Caco-2 (cell line): ENCODE measurements around the gene SLC43A2. TPM values are rescaled to one million over a fixed set of nuclear protein-coding genes. Genes with fewer than 3 reads are reported as not detected.

Source experiments
- BruUV-seq: library from RNA; stranded (reverse); fragments of 400-500 nt; replicated peaks from 2 replicates; lab custom pipeline; 2021; lab: Mats Ljungman, UMichigan
- CTCF ChIA-PET: fragments of 300-600 bp; sonication (Branson Sonifier 250); formaldehyde crosslinking; loops from one replicate; lab custom pipeline; 2022; ENCODE audit warnings: antibody characterized with exemption; lab: Charles Lee
- POLR2A ChIA-PET: fragments of 300-600 bp; sonication (Branson Sonifier 250); formaldehyde crosslinking; loops from one replicate; lab custom pipeline; 2022; ENCODE audit warnings: antibody characterized with exemption; lab: Charles Lee
- DNase-seq, 2 experiments: peaks; one replicate each; pipeline versions ENCODE4 v3.0.0 to v3.0.0-alpha.2; 2020 to 2022
- H3K27me3 ChIP-seq: replicated peaks from 2 replicates; pipeline ENCODE4 v1.6.0; 2011; ENCODE audit warnings: low read length; ENCODE audit not compliant: control insufficient read depth, insufficient read depth
- H3K36me3 ChIP-seq: 2 replicates; pipeline ENCODE4 v1.5.1; 2011; ENCODE audit warnings: low read length; ENCODE audit not compliant: control insufficient read depth, insufficient read depth
- H3K4me1 ChIP-seq: fragments of 250-450 bp; sonication (Bioruptor Pico); 2 replicates; pipeline ENCODE4 v1.5.1; 2020; ENCODE audit warnings: mild to moderate bottlenecking
- H3K4me3 ChIP-seq: 2 replicates; pipeline ENCODE4 v1.5.1; 2011; ENCODE audit warnings: low read depth, mild to moderate bottlenecking, control low read depth, low read length
- H3K9me3 ChIP-seq: fragments of 250-450 bp; sonication (Bioruptor Pico); 2 replicates; pipeline ENCODE4 v1.5.1; 2020; ENCODE audit warnings: mild to moderate bottlenecking, moderate library complexity
- H3K27ac Mint-ChIP-seq: one replicate; pipeline ENCODE4 v1.8.0; 2022; ENCODE audit warnings: mixed read lengths; ENCODE audit not compliant: unreplicated experiment
- H3K27me3 Mint-ChIP-seq: one replicate; pipeline ENCODE4 v1.8.0; 2022; ENCODE audit warnings: mixed read lengths; ENCODE audit not compliant: insufficient read depth, unreplicated experiment
- H3K36me3 Mint-ChIP-seq: one replicate; pipeline ENCODE4 v1.8.0; 2022; ENCODE audit warnings: mild to moderate bottlenecking, mixed read lengths; ENCODE audit not compliant: insufficient read depth, unreplicated experiment
- H3K4me1 Mint-ChIP-seq: one replicate; pipeline ENCODE4 v1.8.0; 2022; ENCODE audit warnings: low read depth, mixed read lengths; ENCODE audit not compliant: unreplicated experiment
- H3K4me3 Mint-ChIP-seq: one replicate; pipeline ENCODE4 v1.8.0; 2022; ENCODE audit warnings: mild to moderate bottlenecking, moderate library complexity, mixed read lengths; ENCODE audit not compliant: unreplicated experiment
- H3K9me3 Mint-ChIP-seq: one replicate; pipeline ENCODE4 v1.8.0; 2022; ENCODE audit warnings: mixed read lengths; ENCODE audit not compliant: unreplicated experiment
- intact Hi-C: fragments of 100-400 bp; cut with micrococcal nuclease; formaldehyde crosslinking; loops from one replicate; pipeline ENCODE4 v1.10.0; 2022; ENCODE audit not compliant: unreplicated experiment
- total RNA-seq: library from RNA; stranded (reverse); gene quantifications from 2 replicates; pipeline ENCODE4 v1.2.3, GENCODE V29; 2022
- TF ChIP-seq, protein P1 (sequence below), 2 experiments: fragments of 200-600 bp in 1 of 2; IDR thresholded peaks; 1 replicate in 1 of 2; 2 replicates in 1 of 2; pipeline versions ENCODE4 v1.5.1 to v1.8.0; 2011 to 2022; ENCODE audit warnings: antibody characterized with exemption in 1 of 2, control low read depth in 1 of 2, inconsistent platforms in 1 of 2, low read depth in 1 of 2, low read length in 1 of 2, mild to moderate bottlenecking in 1 of 2, moderate library complexity in 1 of 2; ENCODE audit not compliant: insufficient read depth in 1 of 2, severe bottlenecking in 1 of 2, unreplicated experiment in 1 of 2

SLC43A2 gene
- total RNA-seq, 1 experiment from 2014 or later, result 33.9 TPM

DNA sequence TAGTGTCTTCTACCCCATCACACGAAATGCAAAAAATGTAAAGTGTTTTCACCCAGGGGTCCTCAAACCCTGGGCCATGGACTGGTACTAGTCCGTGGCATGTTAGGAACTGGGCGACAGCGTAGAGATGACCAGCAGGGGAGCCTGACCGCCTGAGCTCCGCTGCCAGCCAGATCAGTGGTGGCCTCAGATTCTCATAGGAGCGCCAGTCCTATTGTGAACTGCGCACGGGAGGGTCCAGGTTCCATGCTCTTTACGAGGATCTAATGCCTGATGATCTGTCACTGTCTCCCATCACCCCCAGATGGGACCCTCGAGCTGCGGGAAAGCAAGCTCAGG lies 12.4 kb upstream of the SLC43A2 start:
- no peak overlapping the region for H3K4me3 Mint-ChIP-seq
- Histone ChIP-seq H3K9me3 (no peaks in the 10 kb centered on the region), H3K27me3 (no peaks in the 10 kb centered on the region), H3K36me3 (no peaks in the 10 kb centered on the region), H3K4me1 (peaks cover 9% of the 10 kb centered on the region; the same call in 1 of the 2 replicates), H3K4me3 (no peak overlapping the region)
- BruUV-seq, result no TSS peak
- H3K9me3 Mint-ChIP-seq, result no peaks in the 10 kb centered on the region
- no peaks in the 10 kb centered on the region for H3K27me3 Mint-ChIP-seq
- ChIA-PET CTCF (interaction anchor here (0.9 kb wide), 1 partner anchor 11 kb away, joined by 3 read pairs; no protein-coding TSS in a partner anchor), POLR2A (interaction anchor here (1.3 kb wide), 1 partner anchor 76 kb away, joined by 3 read pairs; no protein-coding TSS in a partner anchor)
- intact Hi-C loops, result no loop called here
- H3K36me3 Mint-ChIP-seq, result peaks cover 9% of the 10 kb centered on the region
- TF ChIP-seq, protein P1, sequence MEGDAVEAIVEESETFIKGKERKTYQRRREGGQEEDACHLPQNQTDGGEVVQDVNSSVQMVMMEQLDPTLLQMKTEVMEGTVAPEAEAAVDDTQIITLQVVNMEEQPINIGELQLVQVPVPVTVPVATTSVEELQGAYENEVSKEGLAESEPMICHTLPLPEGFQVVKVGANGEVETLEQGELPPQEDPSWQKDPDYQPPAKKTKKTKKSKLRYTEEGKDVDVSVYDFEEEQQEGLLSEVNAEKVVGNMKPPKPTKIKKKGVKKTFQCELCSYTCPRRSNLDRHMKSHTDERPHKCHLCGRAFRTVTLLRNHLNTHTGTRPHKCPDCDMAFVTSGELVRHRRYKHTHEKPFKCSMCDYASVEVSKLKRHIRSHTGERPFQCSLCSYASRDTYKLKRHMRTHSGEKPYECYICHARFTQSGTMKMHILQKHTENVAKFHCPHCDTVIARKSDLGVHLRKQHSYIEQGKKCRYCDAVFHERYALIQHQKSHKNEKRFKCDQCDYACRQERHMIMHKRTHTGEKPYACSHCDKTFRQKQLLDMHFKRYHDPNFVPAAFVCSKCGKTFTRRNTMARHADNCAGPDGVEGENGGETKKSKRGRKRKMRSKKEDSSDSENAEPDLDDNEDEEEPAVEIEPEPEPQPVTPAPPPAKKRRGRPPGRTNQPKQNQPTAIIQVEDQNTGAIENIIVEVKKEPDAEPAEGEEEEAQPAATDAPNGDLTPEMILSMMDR (IDR thresholded peaks at IDR 0.05; ENCODE audit: insufficient read depth in 1 of 2, low read depth in 1 of 2, low read length in 1 of 2, severe bottlenecking in 1 of 2, unreplicated experiment in 1 of 2), result no peak
- no peak for DNase-seq
- no peak overlapping the region for H3K27ac Mint-ChIP-seq
- H3K4me1 Mint-ChIP-seq, result no peaks in the 10 kb centered on the region

DNA sequence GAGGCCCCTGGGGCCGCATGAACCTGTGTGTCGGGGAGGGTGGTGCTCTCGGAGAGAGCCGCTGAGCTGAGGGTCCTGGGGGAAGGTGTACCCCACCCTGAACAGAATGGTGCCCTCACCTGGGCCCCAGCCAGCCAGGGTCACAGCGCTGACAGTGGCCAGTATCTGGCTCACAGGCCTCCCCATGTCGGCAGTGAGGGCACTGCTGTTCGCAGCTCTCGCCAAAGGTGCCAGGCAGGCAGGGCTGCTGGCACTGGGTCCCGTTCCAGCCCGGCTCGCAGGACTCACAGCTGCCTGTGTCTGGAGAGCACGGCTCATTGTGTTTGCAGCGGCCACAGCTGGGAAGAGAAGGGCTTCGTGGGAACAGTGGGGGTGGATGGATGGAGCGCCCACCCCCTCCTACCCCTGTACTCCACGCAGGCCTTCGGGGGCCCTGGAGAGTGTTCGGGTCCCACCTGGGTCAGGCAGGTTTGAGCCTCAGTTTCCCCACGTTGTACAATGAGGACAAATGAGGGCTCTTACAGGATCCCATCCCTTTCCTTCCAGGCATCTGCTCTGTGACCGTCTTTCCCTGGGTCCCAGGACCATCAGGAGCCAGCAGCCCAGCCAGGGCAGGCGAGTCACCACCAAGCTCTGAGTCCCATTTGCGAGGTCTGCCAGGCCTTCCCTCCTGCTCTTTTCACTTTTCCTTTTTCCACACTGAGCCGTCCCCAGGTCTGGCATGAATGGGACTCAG lies 11.9 kb upstream of the SLC43A2 start:
- Mint-ChIP-seq H3K9me3 (no peaks in the 10 kb centered on the region), H3K4me3 (no peak overlapping the region), H3K27me3 (no peaks in the 10 kb centered on the region), H3K4me1 (no peaks in the 10 kb centered on the region), H3K36me3 (peaks cover 9% of the 10 kb centered on the region), H3K27ac (no peak overlapping the region)
- Histone ChIP-seq H3K36me3 (no peaks in the 10 kb centered on the region), H3K27me3 (no peaks in the 10 kb centered on the region), H3K4me1 (peaks cover 9% of the 10 kb centered on the region; the same call in 1 of the 2 replicates), H3K4me3 (no peak overlapping the region), H3K9me3 (no peaks in the 10 kb centered on the region)
- ChIA-PET POLR2A (interaction anchor here (1.3 kb wide), 1 partner anchor 76 kb away, joined by 3 read pairs; no protein-coding TSS in a partner anchor), CTCF (interaction anchor here (0.5 to 0.9 kb wide), 2 partner anchors 10 to 304 kb away, joined by 3 to 5 read pairs; no protein-coding TSS in a partner anchor)
- intact Hi-C loops, result no loop called here
- TF ChIP-seq, protein P1 (IDR thresholded peaks at IDR 0.05; ENCODE audit: insufficient read depth in 1 of 2, low read depth in 1 of 2, low read length in 1 of 2, severe bottlenecking in 1 of 2, unreplicated experiment in 1 of 2), result no peak
- no peak for DNase-seq
- no TSS peak for BruUV-seq

DNA sequence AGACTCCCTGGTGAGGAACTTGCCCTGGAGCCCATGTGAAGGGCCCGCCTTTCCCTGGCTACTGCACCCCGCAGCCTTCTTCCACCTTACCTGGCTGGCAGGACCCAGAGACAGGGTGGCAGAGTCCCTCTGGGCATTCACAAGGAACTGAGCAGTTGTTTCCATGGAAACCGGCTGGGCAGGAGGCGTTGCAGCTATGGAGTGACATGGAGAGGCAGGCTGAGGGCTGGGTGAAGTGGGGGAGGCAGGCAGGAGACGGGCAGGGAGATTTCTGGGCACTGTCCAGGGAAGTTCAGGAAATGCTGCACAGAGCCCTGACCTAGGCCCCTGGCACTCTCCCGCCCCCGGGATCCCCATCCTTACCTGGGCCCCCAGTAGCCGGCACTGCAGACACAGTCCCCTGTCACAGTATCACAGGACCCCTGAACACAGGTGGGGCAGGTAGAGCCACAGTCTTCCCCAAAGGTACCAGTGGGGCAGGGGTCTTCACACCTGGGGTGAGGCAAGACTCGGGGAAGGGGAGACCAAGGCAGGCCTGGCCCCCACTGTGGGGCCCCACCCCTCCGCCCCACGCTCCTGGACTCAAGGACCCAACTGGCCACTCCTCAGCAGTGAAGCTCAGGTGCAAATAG lies 11.0 kb upstream of the SLC43A2 start:
- no peaks in the 10 kb centered on the region for H3K9me3 ChIP-seq
- ChIA-PET CTCF (interaction anchor here (0.5 to 2.0 kb wide), 3 partner anchors 9 to 304 kb away, joined by 3 to 12 read pairs (median 5); no protein-coding TSS in a partner anchor), POLR2A (no interaction called here)
- no peaks in the 10 kb centered on the region for H3K4me1 Mint-ChIP-seq
- H3K9me3 Mint-ChIP-seq, result no peaks in the 10 kb centered on the region
- H3K36me3 Mint-ChIP-seq, result peaks cover 9% of the 10 kb centered on the region
- H3K27me3 Mint-ChIP-seq, result no peaks in the 10 kb centered on the region
- no peak overlapping the region for H3K27ac Mint-ChIP-seq
- no peak for DNase-seq
- H3K27me3 ChIP-seq, result no peaks in the 10 kb centered on the region
- H3K4me3 ChIP-seq, result no peak overlapping the region
- no peaks in the 10 kb centered on the region for H3K36me3 ChIP-seq
- TF ChIP-seq, protein P1 (IDR thresholded peaks at IDR 0.05; ENCODE audit: insufficient read depth in 1 of 2, low read depth in 1 of 2, low read length in 1 of 2, severe bottlenecking in 1 of 2, unreplicated experiment in 1 of 2), result no peak
- H3K4me1 ChIP-seq, result peaks cover 9% of the 10 kb centered on the region; the same call in 1 of the 2 replicates
- no TSS peak for BruUV-seq
- intact Hi-C loops, result no loop called here
- no peak overlapping the region for H3K4me3 Mint-ChIP-seq
